SU-DHL-6 (cell line): ENCODE measurements around the gene SERBP1.

ENCODE experiments used
- CTCF ChIP-seq: fragments of 200-600 bp; sonication (generic); IDR thresholded peaks from one replicate; pipeline ENCODE4 v1.5.1; 2017; ENCODE audit warnings: antibody characterized with exemption, mild to moderate bottlenecking, low read length, moderate library complexity; ENCODE audit not compliant: insufficient read depth, poor library complexity, severe bottlenecking
- EZH2phosphoT487 ChIP-seq: fragments of 200-600 bp; sonication (generic), shearing (Covaris generic); conservative IDR thresholded peaks from 2 replicates; pipeline ENCODE4 v1.6.1; 2018; ENCODE audit warnings: mild to moderate bottlenecking, antibody characterized with exemption, low read length, moderate library complexity, mixed read lengths

- TF ChIP-seq CTCF: no peak
- no peak for TF ChIP-seq EZH2phosphoT487
These were observed 28.8 kb downstream of the SERBP1 start for GRCh38 chr1:67401443-67401842.
